ENCODE data around the gene CNOT11. TPM values are rescaled to one million over a fixed set of nuclear protein-coding genes. Genes with fewer than 3 reads are reported as not detected.
A peak's percentile ranks its signal among the peaks of the same experiment; 100 is the strongest.

CNOT11 gene
- total and polyA plus RNA-seq, 2 of the 13 experiments (the other 11 are each of a cell fraction or from before 2014, with no cell fraction given): 114 to 209 TPM

DNA sequence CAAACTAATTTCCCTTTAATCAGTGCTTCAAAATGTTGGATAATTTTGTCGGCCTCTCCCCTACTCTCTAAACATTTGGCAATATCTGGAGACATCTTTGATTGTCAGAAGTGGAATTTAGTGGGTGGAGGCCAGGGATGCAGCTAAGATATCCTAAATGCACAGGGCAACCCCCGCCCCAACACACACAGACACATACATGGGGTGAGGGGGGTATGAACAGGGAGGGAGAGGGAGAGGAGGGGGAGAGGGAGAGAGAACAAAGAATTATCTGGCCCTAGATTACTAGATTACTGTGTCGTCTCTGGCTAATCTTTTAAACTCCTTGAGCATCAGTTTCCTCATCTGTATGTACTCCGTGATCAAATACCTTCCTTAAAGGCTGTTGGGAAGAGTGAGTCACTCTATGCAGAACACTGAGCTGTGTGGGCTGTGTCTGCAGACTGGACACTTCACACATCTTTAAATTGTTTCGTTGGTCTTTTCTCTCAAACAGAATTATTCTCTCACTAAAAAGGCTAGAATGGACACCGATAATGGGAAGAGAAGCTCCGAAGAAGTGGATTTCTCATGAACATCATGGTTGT lies 52.9 kb downstream of the CNOT11 start (continued):
- TF ChIP-seq HNRNPK (IDR thresholded peaks at IDR 0.05; ENCODE audit: low read depth, low read length, poor library complexity, severe bottlenecking) (peak; percentile 72), ZNF274 (CRISPR knock-in tag; IDR thresholded peaks at IDR 0.05) (no peak), ZNF264 (CRISPR knock-in tag; IDR thresholded peaks at IDR 0.05) (no peak), MAF1 (CRISPR knock-in tag; IDR thresholded peaks at IDR 0.05; ENCODE audit: borderline replicate concordance) (no peak), ZNF263 (CRISPR knock-in tag; IDR thresholded peaks at IDR 0.05) (no peak)

DNA sequence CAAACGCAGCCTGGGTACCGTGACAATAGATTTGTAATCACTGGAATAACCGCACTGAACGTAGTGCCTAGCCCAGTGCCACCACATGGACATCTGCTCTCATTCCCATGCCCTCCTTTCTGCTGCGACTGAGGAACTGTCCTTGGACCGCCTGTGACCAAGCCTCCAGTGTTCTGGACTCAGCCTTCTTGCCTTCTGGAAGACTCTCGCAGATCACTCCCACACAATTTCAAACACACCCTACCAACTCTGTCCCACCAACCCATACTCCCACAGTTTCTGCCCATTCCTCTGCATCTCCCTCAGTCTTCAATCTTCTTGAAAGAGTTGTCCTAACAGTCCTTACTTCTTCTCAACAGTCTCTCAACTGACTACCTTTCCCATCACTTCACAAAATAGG lies 53.7 kb downstream of the CNOT11 start:
- peaks cover 81% of the 10 kb centered on the region for H3K4me1 ChIP-seq (ENCODE audit: insufficient read depth, low read length)
- peak overlapping the region; percentile 85 for H3K27ac ChIP-seq (ENCODE audit: extremely low read length, insufficient read depth, low read length)
- ChIA-PET CTCF (ENCODE audit: low intra/inter-chr PET ratio, low total read pairs) (no interaction called here), POLR2A (interaction anchor here (0.6 to 1.4 kb wide), 2 partner anchors 11 to 260 kb away, joined by 3 read pairs; no protein-coding TSS in a partner anchor)
- WGBS (ENCODE audit: low lambda C conversion rate): 18% methylated on average over 7 of the region's 7 CpGs
- in situ Hi-C loops (cut with HindIII; ENCODE audit: extremely low pct_ligation_motif_present, low pct_unique_long_range_greater_than_20kb) (no loop called here), intact Hi-C loops (cut with micrococcal nuclease; ENCODE audit: unreplicated experiment) (loop anchor here (5.0 kb wide), 1 partner anchor 36 kb away; no protein-coding TSS in a partner anchor)
- DNase-seq (ENCODE audit: low spot score): no peak
- BruUV-seq (replicated peaks): no TSS peak
- H3K9ac ChIP-seq (ENCODE audit: insufficient read depth, low read depth, low read length): peak overlapping the region; percentile 98
- FAIRE-seq: no peak
- no peak overlapping the region for H2AFZ ChIP-seq (ENCODE audit: low read length)
- H3K36me3 ChIP-seq (replicated peaks in 1 of 2; ENCODE audit: control insufficient read depth in 1 of 2, insufficient read depth in 2 of 2, low read length in 2 of 2): peaks cover 0 to 25% of the 10 kb centered on the region in 2 experiments; a peak in 3 of 5 replicates
- no peaks in the 10 kb centered on the region; a peak in 1 of 5 replicates for H3K27me3 ChIP-seq (ENCODE audit: control insufficient read depth in 1 of 2, insufficient read depth in 2 of 2, low read length in 2 of 2)
- H3K9me3 ChIP-seq (ENCODE audit: low read length): no peaks in the 10 kb centered on the region
- peak overlapping the region; percentile 82 for H3K4me2 ChIP-seq (ENCODE audit: low read depth, low read length)
- ATAC-seq: no peak
- peaks cover 53% of the 10 kb centered on the region for H4K20me1 ChIP-seq (ENCODE audit: insufficient read depth, low read length)
- H3K79me2 ChIP-seq (ENCODE audit: insufficient read depth, low read length): peaks cover 70% of the 10 kb centered on the region
- H3K4me3 ChIP-seq (replicated peaks in 1 of 3; ENCODE audit: insufficient read depth in 1 of 3, low read depth in 2 of 3, low read length in 3 of 3): peak overlapping the region; percentile 76 to 95 (median 93)
- TF ChIP-seq, protein P1, sequence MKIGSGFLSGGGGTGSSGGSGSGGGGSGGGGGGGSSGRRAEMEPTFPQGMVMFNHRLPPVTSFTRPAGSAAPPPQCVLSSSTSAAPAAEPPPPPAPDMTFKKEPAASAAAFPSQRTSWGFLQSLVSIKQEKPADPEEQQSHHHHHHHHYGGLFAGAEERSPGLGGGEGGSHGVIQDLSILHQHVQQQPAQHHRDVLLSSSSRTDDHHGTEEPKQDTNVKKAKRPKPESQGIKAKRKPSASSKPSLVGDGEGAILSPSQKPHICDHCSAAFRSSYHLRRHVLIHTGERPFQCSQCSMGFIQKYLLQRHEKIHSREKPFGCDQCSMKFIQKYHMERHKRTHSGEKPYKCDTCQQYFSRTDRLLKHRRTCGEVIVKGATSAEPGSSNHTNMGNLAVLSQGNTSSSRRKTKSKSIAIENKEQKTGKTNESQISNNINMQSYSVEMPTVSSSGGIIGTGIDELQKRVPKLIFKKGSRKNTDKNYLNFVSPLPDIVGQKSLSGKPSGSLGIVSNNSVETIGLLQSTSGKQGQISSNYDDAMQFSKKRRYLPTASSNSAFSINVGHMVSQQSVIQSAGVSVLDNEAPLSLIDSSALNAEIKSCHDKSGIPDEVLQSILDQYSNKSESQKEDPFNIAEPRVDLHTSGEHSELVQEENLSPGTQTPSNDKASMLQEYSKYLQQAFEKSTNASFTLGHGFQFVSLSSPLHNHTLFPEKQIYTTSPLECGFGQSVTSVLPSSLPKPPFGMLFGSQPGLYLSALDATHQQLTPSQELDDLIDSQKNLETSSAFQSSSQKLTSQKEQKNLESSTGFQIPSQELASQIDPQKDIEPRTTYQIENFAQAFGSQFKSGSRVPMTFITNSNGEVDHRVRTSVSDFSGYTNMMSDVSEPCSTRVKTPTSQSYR (CRISPR knock-in tag; IDR thresholded peaks at IDR 0.05; ENCODE audit: borderline replicate concordance): 0 out of 2 replicates have a peak, but pooled peaks have one; percentile 7
- TF ChIP-seq RBFOX2 (IDR thresholded peaks at IDR 0.05; ENCODE audit: low read depth, low read length) (0 out of 2 replicates have a peak, but pooled peaks have one; percentile 18), GTF3A (CRISPR knock-in tag; conservative IDR thresholded peaks at IDR 0.05) (no peak), NR2F6 (IDR thresholded peaks at IDR 0.05) (no peak), NR2F6 (CRISPR knock-in tag; IDR thresholded peaks at IDR 0.05) (0 out of 2 replicates have a peak, but pooled peaks have one; percentile 14), SOX5 (CRISPR knock-in tag; IDR thresholded peaks at IDR 0.05; ENCODE audit: borderline replicate concordance) (no peak), TGIF2 (CRISPR knock-in tag; IDR thresholded peaks at IDR 0.05) (peak; percentile 21; the same call in 1 of the 2 replicates), EP300 (IDR thresholded peaks at IDR 0.05; ENCODE audit: low read depth in 2 of 2, low read length in 2 of 2) (no peak), EP300 (CRISPR knock-in tag; IDR thresholded peaks at IDR 0.05; ENCODE audit: borderline replicate concordance) (no peak), ZNF224 (CRISPR knock-in tag; IDR thresholded peaks at IDR 0.05) (0 out of 2 replicates have a peak, but pooled peaks have one; percentile 24), SALL1 (CRISPR knock-in tag; IDR thresholded peaks at IDR 0.05) (peak; percentile 50)
- TF ChIP-seq, protein P2, sequence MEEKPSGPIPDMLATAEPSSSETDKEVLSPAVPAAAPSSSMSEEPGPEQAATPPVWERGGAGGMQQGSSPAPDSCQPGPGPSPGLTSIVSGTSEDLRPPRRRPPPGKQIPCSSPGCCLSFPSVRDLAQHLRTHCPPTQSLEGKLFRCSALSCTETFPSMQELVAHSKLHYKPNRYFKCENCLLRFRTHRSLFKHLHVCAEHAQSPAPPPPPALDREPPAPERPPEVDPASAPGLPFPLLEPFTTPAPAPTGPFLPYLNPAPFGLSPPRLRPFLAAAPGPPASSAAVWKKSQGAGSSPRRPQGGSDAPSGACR (CRISPR knock-in tag; IDR thresholded peaks at IDR 0.05): 0 out of 2 replicates have a peak, but pooled peaks have one; percentile 28
- TF ChIP-seq, protein P3, sequence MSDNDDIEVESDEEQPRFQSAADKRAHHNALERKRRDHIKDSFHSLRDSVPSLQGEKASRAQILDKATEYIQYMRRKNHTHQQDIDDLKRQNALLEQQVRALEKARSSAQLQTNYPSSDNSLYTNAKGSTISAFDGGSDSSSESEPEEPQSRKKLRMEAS (IDR thresholded peaks at IDR 0.05): no peak

Measured in HepG2 (cell line).